Left renal pelvis (tissue), 4 donors: ENCODE results near the gene TOR4A. TPM values are rescaled to one million over a fixed set of nuclear protein-coding genes. Genes with fewer than 3 reads are reported as not detected.
"Not testable (repeated sequence)": the region's sequence is repeated elsewhere in the genome, so short reads cannot be mapped to it uniquely, and the experiment has no call there.

Experiments used
- DNase-seq, 4 donors: peaks; one replicate each; pipeline ENCODE4 v3.0.0-alpha.2; 2013; ENCODE audit warnings: low read depth in 4 of 4, low spot score in 3 of 4
- polyA plus RNA-seq, 4 donors: library from polyadenylated mRNA; unstranded; fragments of 120-200 nt; gene quantifications; one replicate each; pipeline ENCODE4 v1.2.1, GENCODE V29; 2013; ENCODE audit not compliant: insufficient read length in 4 of 4

The TOR4A gene
- polyA plus RNA-seq, 4 donors, result 3.0 to 5.8 (median 4.9) TPM

DNA sequence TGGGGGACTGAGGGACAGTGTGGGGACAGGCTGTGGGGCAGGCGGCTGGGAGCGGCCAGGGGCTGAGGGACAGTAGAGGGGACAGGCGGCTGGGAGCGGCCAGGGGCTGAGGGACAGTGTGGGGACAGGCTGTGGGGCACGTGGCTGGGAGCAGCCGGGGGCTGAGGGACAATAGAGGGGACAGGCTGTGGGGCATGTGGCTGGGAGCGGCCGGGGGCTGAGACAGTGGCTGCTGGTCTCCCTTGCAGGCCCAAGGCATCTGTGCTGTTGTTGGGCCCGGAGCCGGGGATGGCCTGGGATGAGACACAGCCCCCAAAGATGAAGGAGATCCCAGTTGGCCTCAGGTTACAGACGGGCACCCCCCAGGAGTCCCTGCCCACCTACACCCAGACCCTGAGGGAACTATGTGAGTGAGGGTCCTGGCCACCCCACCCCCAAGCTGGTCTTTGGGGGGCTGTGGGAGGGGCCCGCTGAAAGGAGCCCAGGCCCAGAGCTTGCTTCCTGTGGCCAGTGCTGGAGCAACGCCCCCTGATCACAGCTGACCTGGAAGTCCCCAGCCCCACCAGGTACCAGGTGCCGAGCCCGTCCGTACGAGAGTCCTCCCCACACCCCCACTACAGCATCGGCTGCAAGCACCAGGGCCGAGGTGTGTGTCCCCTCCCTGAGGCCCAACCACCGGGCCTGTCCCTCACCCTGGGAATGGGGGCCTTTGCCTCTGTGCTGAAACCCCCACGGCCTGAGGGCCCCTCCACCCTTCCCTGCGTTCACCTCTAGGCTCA, 25.8 kb upstream of the TOR4A start:
- DNase-seq, result no peak

GRCh38 chr9:137252555-137253506, 24.7 kb upstream of the TOR4A start:
- DNase-seq, result no peak

- no peak for DNase-seq
Measured at GRCh38 chr9:137253717-137254623, 23.6 kb upstream of the TOR4A start.

DNA sequence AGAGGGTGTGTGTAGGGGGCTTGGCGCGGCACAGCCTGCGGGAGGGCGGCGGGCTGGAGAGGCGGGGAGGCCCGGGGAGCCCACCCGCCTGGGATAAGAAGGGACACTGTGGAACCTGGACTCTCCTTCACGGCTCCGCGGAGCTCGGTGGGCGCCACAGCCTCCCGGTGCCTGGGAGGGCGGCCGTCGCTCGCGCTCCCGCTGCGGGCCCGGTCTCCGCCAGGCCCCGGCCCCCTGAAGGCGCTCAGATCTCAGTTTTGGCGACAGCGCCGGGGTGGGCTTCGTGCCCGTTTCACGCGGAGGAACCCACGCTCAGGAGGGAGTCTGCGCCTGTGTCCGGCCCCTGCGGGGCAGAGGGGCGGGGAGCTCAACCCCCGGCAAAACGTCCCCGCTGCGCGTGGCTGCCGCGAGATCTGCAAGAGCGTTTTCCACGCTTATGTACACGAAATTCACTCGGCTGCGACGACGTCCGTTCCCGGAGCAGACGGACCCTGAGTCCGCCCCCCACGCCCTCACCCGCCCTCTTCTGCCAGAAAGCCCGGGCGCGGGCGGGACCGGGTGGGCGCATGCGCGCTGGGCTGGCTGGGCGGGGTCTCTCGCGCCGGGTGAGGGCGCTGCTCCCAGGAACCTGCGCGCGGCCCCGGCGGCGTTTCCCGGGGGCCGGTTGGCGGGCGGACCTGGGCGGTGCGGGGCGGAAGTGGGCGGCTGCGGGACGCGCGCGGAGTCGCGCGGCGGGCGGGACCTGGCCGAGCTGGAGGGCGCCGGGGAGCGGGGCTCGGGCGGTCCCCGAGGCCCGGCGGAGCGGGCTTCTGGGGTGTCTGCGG, 22.7 kb upstream of the TOR4A start, which contains the start of gene NELFB:
TSS of gene NELFB (plus strand) at position 704 of the 824 bp plus-strand sequence.
- DNase-seq, result peak; percentile 65 to 84 (median 78)

DNA sequence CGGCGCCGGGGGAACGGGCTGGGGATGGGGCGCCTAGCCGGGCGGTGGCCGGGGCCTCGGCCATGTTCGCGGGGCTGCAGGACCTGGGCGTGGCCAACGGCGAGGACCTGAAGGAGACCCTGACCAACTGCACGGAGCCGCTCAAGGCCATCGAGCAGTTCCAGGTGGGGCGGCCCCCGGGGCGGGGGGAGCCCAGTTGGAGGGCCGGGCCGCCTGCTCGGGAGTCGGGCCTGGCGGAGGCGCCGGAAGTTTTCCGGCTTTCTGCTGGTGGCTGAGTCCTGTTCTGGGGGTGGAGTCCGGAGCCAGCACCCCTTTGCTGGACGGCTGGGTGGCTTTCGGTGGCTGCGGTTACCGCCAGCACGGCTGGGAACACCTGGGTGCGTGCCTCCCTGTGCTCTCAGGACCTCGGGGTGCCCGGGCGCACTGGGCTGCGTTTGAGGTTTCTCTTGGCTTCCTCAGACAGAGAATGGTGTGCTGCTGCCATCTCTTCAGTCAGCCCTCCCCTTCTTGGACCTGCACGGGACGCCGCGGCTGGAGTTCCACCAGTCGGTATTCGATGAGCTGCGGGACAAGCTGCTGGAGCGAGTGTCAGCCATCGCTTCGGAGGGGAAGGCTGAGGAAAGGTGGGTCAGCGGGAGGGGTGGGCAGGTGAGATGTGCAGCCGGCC, 21.9 kb upstream of the TOR4A start:
- DNase-seq, result no peak

GRCh38 chr9:137256362-137256761, 21.2 kb upstream of the TOR4A start:
- DNase-seq, result no peak

DNA sequence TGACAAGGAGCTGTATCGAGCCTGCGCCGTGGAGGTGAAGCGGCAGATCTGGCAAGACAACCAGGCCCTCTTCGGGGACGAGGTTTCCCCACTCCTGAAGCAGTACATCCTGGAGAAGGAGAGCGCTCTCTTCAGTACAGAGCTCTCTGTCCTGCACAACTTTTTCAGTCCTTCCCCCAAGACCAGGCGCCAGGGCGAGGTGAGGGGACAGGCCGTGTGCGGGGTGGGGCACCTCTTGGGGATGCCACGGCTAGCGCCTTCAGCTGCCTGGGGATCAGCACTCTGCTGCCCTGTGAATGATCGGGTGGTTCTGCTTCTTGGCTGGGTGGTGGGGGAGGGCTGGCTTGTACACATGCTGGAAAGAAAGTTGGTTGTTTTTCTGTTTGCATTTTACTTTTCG, 20.7 kb upstream of the TOR4A start:
- DNase-seq, result no peak

- DNase-seq, result not testable (repeated sequence)
Measured at GRCh38 chr9:137262173-137262908, 15.2 kb upstream of the TOR4A start.

DNA sequence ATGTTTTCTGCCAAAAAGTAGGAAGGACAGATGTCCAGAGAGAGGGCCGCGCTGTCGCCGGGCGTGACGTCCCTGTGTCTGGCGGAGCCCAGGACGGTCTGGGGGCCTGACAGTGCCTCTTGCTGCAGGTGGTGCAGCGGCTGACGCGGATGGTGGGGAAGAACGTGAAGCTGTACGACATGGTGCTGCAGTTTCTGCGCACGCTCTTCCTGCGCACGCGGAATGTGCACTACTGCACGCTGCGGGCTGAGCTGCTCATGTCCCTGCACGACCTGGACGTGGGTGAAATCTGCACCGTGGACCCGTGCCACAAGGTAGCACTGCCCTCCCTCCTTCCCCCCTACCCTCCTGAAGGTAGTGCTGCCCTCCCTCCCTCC, 14.6 kb upstream of the TOR4A start:
- no peak for DNase-seq

DNA sequence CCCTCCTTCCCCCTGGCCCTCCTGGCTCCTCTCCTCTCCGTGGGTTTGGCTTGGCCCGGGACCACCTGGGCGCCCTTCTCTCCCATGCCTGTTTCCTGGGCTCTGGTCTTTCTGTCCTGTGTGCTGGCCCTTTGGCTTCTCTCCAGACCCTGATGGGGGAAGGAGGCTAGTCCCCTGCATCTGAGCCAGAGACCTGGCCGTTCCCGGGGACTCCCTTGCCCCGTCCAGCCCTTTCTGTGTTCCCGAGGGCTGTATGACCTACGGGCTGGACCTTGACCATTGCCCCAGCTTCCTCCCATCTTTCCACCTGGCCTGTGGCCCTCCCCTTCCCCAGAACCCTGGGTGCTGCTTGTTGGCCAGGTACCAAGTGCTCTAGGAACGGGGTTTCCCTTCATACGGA, 14.0 kb upstream of the TOR4A start:
- DNase-seq, result no peak

DNA sequence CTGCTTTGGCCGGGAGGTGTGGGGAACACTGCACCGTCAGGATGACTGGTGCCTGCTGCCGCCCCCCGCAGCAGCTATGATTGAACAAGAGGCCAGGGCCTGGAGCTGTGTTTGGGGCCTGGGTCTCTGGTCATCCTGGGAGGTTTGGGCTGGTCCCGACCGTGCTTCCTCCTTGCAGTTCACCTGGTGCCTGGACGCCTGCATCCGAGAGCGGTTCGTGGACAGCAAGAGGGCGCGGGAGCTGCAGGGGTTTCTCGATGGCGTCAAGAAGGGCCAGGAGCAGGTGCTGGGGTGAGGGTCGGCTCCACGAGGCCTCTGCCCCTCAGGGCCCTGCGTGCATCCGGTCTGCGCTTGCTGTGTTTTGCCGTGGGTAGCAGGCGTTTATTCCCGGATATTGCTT, 13.5 kb upstream of the TOR4A start:
- no peak for DNase-seq

GRCh38 chr9:137265496-137266161, 11.9 kb upstream of the TOR4A start:
- no peak for DNase-seq

DNA sequence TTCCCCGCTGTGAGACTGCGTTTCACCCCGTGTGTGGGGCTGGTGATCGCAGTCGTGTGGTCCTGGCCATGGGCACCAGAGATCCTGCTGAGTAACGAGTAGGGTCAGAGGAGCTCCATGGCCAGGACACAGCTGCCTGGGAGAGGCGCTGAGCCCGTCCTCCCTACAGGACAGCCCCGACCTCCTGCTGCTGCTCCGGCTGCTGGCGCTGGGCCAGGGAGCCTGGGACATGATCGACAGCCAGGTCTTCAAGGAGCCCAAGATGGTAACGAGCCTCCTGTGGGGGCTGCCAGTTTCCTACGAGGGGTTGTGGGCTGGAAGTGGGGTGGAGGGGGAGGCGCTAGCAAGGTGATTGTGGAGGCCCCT, 11.4 kb upstream of the TOR4A start:
- DNase-seq, result no peak

- no peak for DNase-seq
Measured at GRCh38 chr9:137266585-137267453, 10.7 kb upstream of the TOR4A start.

DNA sequence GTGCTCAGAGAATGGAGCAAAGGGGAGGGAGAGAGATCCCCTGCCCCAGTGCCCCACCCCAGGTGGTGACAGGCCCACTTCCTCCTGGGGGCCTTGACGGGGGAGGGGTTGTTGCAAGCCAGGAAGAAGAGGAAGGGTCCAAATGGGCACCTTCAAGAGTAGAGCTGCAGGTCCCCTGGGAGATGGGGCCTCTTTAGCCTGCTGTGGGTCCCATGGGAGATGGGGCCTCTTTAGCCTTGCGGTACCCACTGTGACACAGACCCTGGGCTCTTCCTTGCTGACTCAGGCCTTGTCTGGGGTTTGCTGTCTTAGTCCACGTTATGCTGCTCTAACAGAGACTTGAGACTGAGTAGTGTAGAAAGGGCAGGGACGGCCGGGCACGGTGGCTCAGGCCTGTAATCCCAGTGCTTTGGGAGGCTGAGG, 9.6 kb upstream of the TOR4A start:
- no peak for DNase-seq

GRCh38 chr9:137268538-137269201, 8.9 kb upstream of the TOR4A start:
- no peak for DNase-seq
